ENCODE results near the gene PAK4. TPM values are rescaled to one million over a fixed set of nuclear protein-coding genes. Genes with fewer than 3 reads are reported as not detected.

The PAK4 gene
- total and polyA plus RNA-seq, 2 of the 13 experiments (the other 11 are each of a cell fraction or from before 2014, with no cell fraction given) = 9.5 to 17.8 TPM

- ChIA-PET POLR2A (interaction anchor here (1.4 kb wide), 1 partner anchor 275 kb away, joined by 3 read pairs; the partner anchor contains the start of genes MRPS12 and SARS2), CTCF (ENCODE audit: low intra/inter-chr PET ratio, low total read pairs) (no interaction called here)
- no peak overlapping the region for H3K9ac ChIP-seq (ENCODE audit: insufficient read depth, low read depth, low read length)
- H3K27ac ChIP-seq (ENCODE audit: extremely low read length, insufficient read depth, low read length) = no peak overlapping the region
- 63% methylated on average over 3 of the region's 3 CpGs for WGBS (ENCODE audit: low lambda C conversion rate)
- no peaks in the 10 kb centered on the region for H3K36me3 ChIP-seq (replicated peaks in 1 of 2; ENCODE audit: control insufficient read depth in 1 of 2, insufficient read depth in 2 of 2, low read length in 2 of 2)
- no peak overlapping the region for H2AFZ ChIP-seq (ENCODE audit: low read length)
- in situ Hi-C loops (cut with HindIII; ENCODE audit: extremely low pct_ligation_motif_present, low pct_unique_long_range_greater_than_20kb) (no loop called here), intact Hi-C loops (cut with micrococcal nuclease; ENCODE audit: unreplicated experiment) (no loop called here)
- H3K9me3 ChIP-seq (ENCODE audit: low read length) = no peaks in the 10 kb centered on the region
- no peak for FAIRE-seq
- H4K20me1 ChIP-seq (ENCODE audit: insufficient read depth, low read length) = no peaks in the 10 kb centered on the region
- no TSS peak for BruUV-seq (replicated peaks)
- TF ChIP-seq TOE1 (CRISPR knock-in tag; IDR thresholded peaks at IDR 0.05) (no peak), MAFG (CRISPR knock-in tag; IDR thresholded peaks at IDR 0.05) (no peak), SMAD9 (CRISPR knock-in tag; IDR thresholded peaks at IDR 0.05) (no peak), ZNF652 (CRISPR knock-in tag; IDR thresholded peaks at IDR 0.05; ENCODE audit: borderline replicate concordance, low read depth) (no peak), NONO (IDR thresholded peaks at IDR 0.05) (no peak), NONO (CRISPR knock-in tag; conservative IDR thresholded peaks at IDR 0.05) (no peak), ZBTB46 (CRISPR knock-in tag; IDR thresholded peaks at IDR 0.05; ENCODE audit: borderline replicate concordance) (no peak), ZNF737 (CRISPR knock-in tag; IDR thresholded peaks at IDR 0.05; ENCODE audit: borderline replicate concordance) (no peak)
- peaks cover 9% of the 10 kb centered on the region; the same call in 1 of the 2 replicates for H3K4me1 ChIP-seq (ENCODE audit: insufficient read depth, low read length)
- H3K79me2 ChIP-seq (ENCODE audit: insufficient read depth, low read length) = no peaks in the 10 kb centered on the region
- no peak for ATAC-seq
- H3K27me3 ChIP-seq (ENCODE audit: control insufficient read depth in 1 of 2, insufficient read depth in 2 of 2, low read length in 2 of 2) = peaks cover 6 to 42% of the 10 kb centered on the region in 2 experiments
- H3K4me2 ChIP-seq (ENCODE audit: low read depth, low read length) = no peak overlapping the region
- DNase-seq (ENCODE audit: low spot score) = no peak
- no peak overlapping the region for H3K4me3 ChIP-seq (replicated peaks in 1 of 3; ENCODE audit: insufficient read depth in 1 of 3, low read depth in 2 of 3, low read length in 3 of 3)
These were observed 79.8 kb downstream of the PAK4 start for GRCh38 chr19:39205449-39205764.

- TF ChIP-seq ZBTB2 (CRISPR knock-in tag; IDR thresholded peaks at IDR 0.05; ENCODE audit: low read depth) = no peak
- TF ChIP-seq ZNF629 (CRISPR knock-in tag; conservative IDR thresholded peaks at IDR 0.05) = 0 out of 2 replicates have a peak, but pooled peaks have one; percentile 36
- in situ Hi-C loops (cut with HindIII; ENCODE audit: extremely low pct_ligation_motif_present, low pct_unique_long_range_greater_than_20kb) (no loop called here), intact Hi-C loops (cut with micrococcal nuclease; ENCODE audit: unreplicated experiment) (no loop called here)
- ChIA-PET CTCF (ENCODE audit: low intra/inter-chr PET ratio, low total read pairs) (no interaction called here), POLR2A (no interaction called here)
- Histone ChIP-seq H3K36me3 (replicated peaks in 1 of 2; ENCODE audit: control insufficient read depth in 1 of 2, insufficient read depth in 2 of 2, low read length in 2 of 2) (no peaks in the 10 kb centered on the region), H3K27me3 (ENCODE audit: control insufficient read depth in 1 of 2, insufficient read depth in 2 of 2, low read length in 2 of 2) (peaks cover 6 to 35% of the 10 kb centered on the region in 2 experiments), H3K27ac (ENCODE audit: extremely low read length, insufficient read depth, low read length) (no peak overlapping the region), H3K9ac (ENCODE audit: insufficient read depth, low read depth, low read length) (no peak overlapping the region), H2AFZ (ENCODE audit: low read length) (no peak overlapping the region), H3K4me1 (ENCODE audit: insufficient read depth, low read length) (peaks cover 9% of the 10 kb centered on the region; the same call in 1 of the 2 replicates), H3K9me3 (ENCODE audit: low read length) (no peaks in the 10 kb centered on the region), H3K4me3 (replicated peaks in 1 of 3; ENCODE audit: insufficient read depth in 1 of 3, low read depth in 2 of 3, low read length in 3 of 3) (no peak overlapping the region), H3K79me2 (ENCODE audit: insufficient read depth, low read length) (no peaks in the 10 kb centered on the region), H3K4me2 (ENCODE audit: low read depth, low read length) (no peak overlapping the region), H4K20me1 (ENCODE audit: insufficient read depth, low read length) (no peaks in the 10 kb centered on the region)
- no TSS peak for BruUV-seq (replicated peaks)
- WGBS (ENCODE audit: low lambda C conversion rate) = 48% methylated on average over 4 of the region's 6 CpGs
- no peak for ATAC-seq
- DNase-seq (ENCODE audit: low spot score) = no peak
- FAIRE-seq = no peak
These were observed 80.5 kb downstream of the PAK4 start for GRCh38 chr19:39206122-39206521.

All from HepG2 (cell line).